MM.1S (cell line): ENCODE results near the gene TFDP2.

Experiments used
- CTCF ChIP-seq: fragments of 300-600 bp; sonication (generic); IDR thresholded peaks from 2 replicates; pipeline ENCODE4 v1.5.1; 2016; ENCODE audit warnings: antibody characterized with exemption, low read length, mixed read lengths
- EZH2 ChIP-seq: fragments of 300-600 bp; sonication (generic); optimal IDR thresholded peaks from 2 replicates; pipeline ENCODE3; 2017; ENCODE audit warnings: low read depth, mild to moderate bottlenecking, antibody characterized with exemption, low read length, mixed read lengths

- TF ChIP-seq EZH2, result no peak
- no peak for TF ChIP-seq CTCF
Observed at GRCh38 chr3:141934354-141934753, 215.0 kb downstream of the TFDP2 start.
